B cell (primary cell): ENCODE measurements around the gene ATAT1. TPM values are rescaled to one million over a fixed set of nuclear protein-coding genes. Genes with fewer than 3 reads are reported as not detected.

Source experiments
- ATAC-seq: fragments of 200-7000 bp; cut with Tn5 transposase; one replicate; pipeline ENCODE4 v1.10.0; 2021; ENCODE audit warnings: low read depth, mild to moderate bottlenecking, moderate number of reproducible peaks, moderate library complexity
- CTCF ChIA-PET: fragments of 350-600 bp; sonication (Branson Sonifier 250); formaldehyde crosslinking; loops from one replicate; lab custom pipeline; 2021; ENCODE audit warnings: antibody characterized with exemption, inconsistent platforms; lab: Charles Lee
- POLR2A ChIA-PET: fragments of 350-600 bp; sonication (Branson Sonifier 250); formaldehyde crosslinking; loops from one replicate; lab custom pipeline; 2021; ENCODE audit warnings: antibody characterized with exemption; lab: Charles Lee
- DNase-seq: peaks from one replicate; pipeline ENCODE4 v3.0.0; 2013
- H2AFZ ChIP-seq: 2 replicates; pipeline ENCODE4 v1.6.1; 2012; ENCODE audit warnings: mild to moderate bottlenecking, low read depth, low read length; ENCODE audit not compliant: insufficient read depth, poor library complexity, severe bottlenecking
- H3K27ac ChIP-seq, 2 donors: 1 replicate in 1 of 2; 2 replicates in 1 of 2; pipeline ENCODE4 v1.5.1; 2012 to 2013; ENCODE audit warnings: low read length in 2 of 2, mild to moderate bottlenecking in 2 of 2, moderate library complexity in 1 of 2
- H3K27me3 ChIP-seq, 4 experiments: fragments of 200-600 bp in 1 of 4; sonication (generic) in 1 of 4; replicated peaks in 1 of 4; 1 replicate in 2 of 4; 2 replicates in 2 of 4; pipeline versions ENCODE4 v1.6.1 to v1.7.0; 2013 to 2016; ENCODE audit warnings: low read length in 3 of 4, mild to moderate bottlenecking in 2 of 4, mixed read lengths in 1 of 4, moderate library complexity in 1 of 4; ENCODE audit not compliant: insufficient read depth in 4 of 4, control insufficient read depth in 3 of 4; ENCODE audit errors: control extremely low read depth in 1 of 4
- H3K36me3 ChIP-seq, 2 experiments: replicated peaks in 1 of 2; 1 replicate in 1 of 2; 2 replicates in 1 of 2; pipeline versions ENCODE4 v1.6.1 to v1.7.1; 2013; ENCODE audit warnings: low read length in 1 of 2; ENCODE audit not compliant: insufficient read depth in 2 of 2, control insufficient read depth in 1 of 2; ENCODE audit errors: control extremely low read depth in 1 of 2, extremely low read depth in 1 of 2
- H3K4me1 ChIP-seq, 2 donors: fragments of 200-600 bp in 1 of 2; sonication (generic) in 1 of 2; 1 replicate in 1 of 2; 2 replicates in 1 of 2; pipeline versions ENCODE4 v1.5.1 to v1.6.1; 2013 to 2017; ENCODE audit warnings: low read length in 2 of 2; ENCODE audit not compliant: control insufficient read depth in 2 of 2, insufficient read depth in 2 of 2
- H3K4me2 ChIP-seq: replicated peaks from 2 replicates; pipeline ENCODE3; 2012; ENCODE audit warnings: mild to moderate bottlenecking, low read depth, low read length; ENCODE audit not compliant: poor library complexity, severe bottlenecking
- H3K4me3 ChIP-seq, 5 experiments: fragments of 200-600 bp in 1 of 5; sonication (generic) in 1 of 5; 1 replicate in 3 of 5; 2 replicates in 2 of 5; pipeline versions ENCODE4 v1.5.1 to v1.7.0; 2011 to 2016; ENCODE audit warnings: low read length in 4 of 5, mild to moderate bottlenecking in 4 of 5, low read depth in 2 of 5, control low read depth in 1 of 5, moderate library complexity in 1 of 5; ENCODE audit not compliant: insufficient read depth in 1 of 5; ENCODE audit errors: control extremely low read depth in 1 of 5, extremely low read depth in 1 of 5
- H3K79me2 ChIP-seq: fragments of 200-600 bp; sonication (generic); one replicate; pipeline ENCODE4 v1.6.0; 2016; ENCODE audit warnings: low read length; ENCODE audit not compliant: control insufficient read depth, insufficient read depth
- H3K9ac ChIP-seq: fragments of 200-600 bp; sonication (generic); 2 replicates; pipeline ENCODE4 v1.6.1; 2017; ENCODE audit warnings: mild to moderate bottlenecking, low read length, moderate library complexity
- H3K9me3 ChIP-seq, 3 donors: one replicate each; pipeline versions ENCODE4 v1.6.1 to v1.7.1; 2013; ENCODE audit warnings: low read length in 2 of 3; ENCODE audit not compliant: control insufficient read depth in 2 of 3, insufficient read depth in 1 of 3; ENCODE audit errors: control extremely low read depth in 1 of 3
- H4K20me1 ChIP-seq: 2 replicates; pipeline ENCODE4 v1.6.0; 2012; ENCODE audit warnings: mild to moderate bottlenecking, low read length; ENCODE audit not compliant: insufficient read depth, control insufficient read depth, poor library complexity, severe bottlenecking
- H3K27ac Mint-ChIP-seq: one replicate; pipeline ENCODE4 v1.8.0; 2021; ENCODE audit warnings: mixed read lengths
- H3K27me3 Mint-ChIP-seq: one replicate; pipeline ENCODE4 v1.8.0; 2021; ENCODE audit warnings: mixed read lengths
- H3K4me1 Mint-ChIP-seq: one replicate; pipeline ENCODE4 v1.8.0; 2021; ENCODE audit warnings: mixed read lengths
- H3K4me3 Mint-ChIP-seq: one replicate; pipeline ENCODE4 v1.8.0; 2021; ENCODE audit warnings: mixed read lengths
- H3K9me3 Mint-ChIP-seq: one replicate; pipeline ENCODE4 v1.8.0; 2022; ENCODE audit warnings: mixed read lengths; ENCODE audit not compliant: insufficient read depth
- EZH2 ChIP-seq: IDR thresholded peaks from 2 replicates; pipeline ENCODE4 v1.6.1; 2012; ENCODE audit warnings: borderline replicate concordance, low read depth, mild to moderate bottlenecking, moderate library complexity, low read length; ENCODE audit not compliant: insufficient read depth, poor library complexity, severe bottlenecking
- WGBS: methylation state at CpG from one replicate; pipeline ENCODE4 v1.1.5; 2013; ENCODE audit warnings: missing lambda C conversion rate; ENCODE audit not compliant: insufficient coverage; 5-methylcytosine and 5-hydroxymethylcytosine counted together
- intact Hi-C: fragments of 100-400 bp; cut with micrococcal nuclease; formaldehyde crosslinking; loops from one replicate; pipeline ENCODE4 v1.10.0; 2022
- polyA plus RNA-seq: library from polyadenylated mRNA; depleted of rRNA; stranded (reverse); fragments of >200 nt; gene quantifications from 2 replicates; pipeline ENCODE4 v1.2.3, GENCODE V29; 2012
- total RNA-seq, 2 donors: library from RNA; stranded (reverse); fragments of 120-200 nt in 1 of 2; gene quantifications; 1 replicate in 1 of 2; 2 replicates in 1 of 2; pipeline versions ENCODE4 v1.2.3 to v1.2.4, GENCODE V29; 2013 to 2022
- TF ChIP-seq, protein P1 (sequence below): fragments of 200-600 bp; IDR thresholded peaks from one replicate; pipeline ENCODE4 v1.8.0; 2022; ENCODE audit warnings: antibody characterized with exemption, mild to moderate bottlenecking

ATAT1 gene
- total and polyA plus RNA-seq, 2 donors (not counting 1 experiment from before 2014, with no cell fraction given) = 15.7 to 21.5 TPM

DNA sequence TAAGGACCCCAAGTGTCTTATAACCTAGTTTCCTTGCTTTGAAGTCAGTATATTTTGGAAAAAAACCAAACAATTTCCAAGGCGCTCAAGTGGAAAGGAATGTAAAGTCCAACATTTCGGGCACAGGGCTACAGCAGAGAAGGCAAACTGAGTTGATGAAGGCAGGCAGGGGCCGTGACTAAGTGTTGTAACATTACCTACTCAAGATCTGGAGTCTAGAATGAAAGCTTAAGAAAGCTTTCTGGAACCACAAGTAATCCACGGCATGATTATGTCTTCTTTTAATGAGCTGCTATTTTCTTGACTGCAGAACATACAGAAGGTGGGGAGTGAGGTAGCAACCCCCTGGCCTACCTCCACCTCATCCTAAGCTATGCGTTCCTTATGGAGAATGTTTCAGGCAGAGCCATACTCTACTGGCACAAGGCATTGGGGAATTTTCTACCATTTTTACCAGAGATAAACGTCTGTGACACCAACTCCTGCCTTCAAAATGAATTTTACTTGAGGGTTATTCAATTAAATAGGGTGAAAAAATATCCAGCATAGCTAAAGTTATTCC is 13.9 kb upstream of the ATAT1 start:
- Mint-ChIP-seq H3K4me3 (no peak overlapping the region), H3K27me3 (no peaks in the 10 kb centered on the region), H3K4me1 (peaks cover 61% of the 10 kb centered on the region), H3K27ac (peak overlapping the region; percentile 87), H3K9me3 (no peaks in the 10 kb centered on the region)
- CTCF ChIA-PET = interaction anchor here (1.1 to 4.8 kb wide), 11 partner anchors 12 to 131 kb away, joined by 3 to 41 read pairs (median 5); partner anchors contain the start of gene ABCF1
- Histone ChIP-seq H2AFZ (no peak overlapping the region), H3K9me3 (no peaks in the 10 kb centered on the region), H3K9ac (no peak overlapping the region), H3K27ac (peak overlapping the region; percentile 30 to 99), H3K36me3 (peaks cover 0 to 33% of the 10 kb centered on the region in 2 experiments), H3K79me2 (peaks cover 79% of the 10 kb centered on the region), H3K4me3 (no peak overlapping the region), H3K4me2 (no peak overlapping the region), H3K4me1 (peaks cover 33 to 35% of the 10 kb centered on the region in 2 donors), H4K20me1 (peaks cover 18% of the 10 kb centered on the region), H3K27me3 (no peaks in the 10 kb centered on the region)
- POLR2A ChIA-PET = interaction anchor here (1.5 to 4.0 kb wide), 3 partner anchors 14 to 104 kb away, joined by 3 to 22 read pairs (median 5); partner anchors contain the start of genes ATAT1, DHX16 and MDC1
- 81% methylated on average over 3 of the region's 6 CpGs for WGBS
- DNase-seq (no peak), ATAC-seq (no peak)
- TF ChIP-seq EZH2 = no peak
- TF ChIP-seq, protein P1, sequence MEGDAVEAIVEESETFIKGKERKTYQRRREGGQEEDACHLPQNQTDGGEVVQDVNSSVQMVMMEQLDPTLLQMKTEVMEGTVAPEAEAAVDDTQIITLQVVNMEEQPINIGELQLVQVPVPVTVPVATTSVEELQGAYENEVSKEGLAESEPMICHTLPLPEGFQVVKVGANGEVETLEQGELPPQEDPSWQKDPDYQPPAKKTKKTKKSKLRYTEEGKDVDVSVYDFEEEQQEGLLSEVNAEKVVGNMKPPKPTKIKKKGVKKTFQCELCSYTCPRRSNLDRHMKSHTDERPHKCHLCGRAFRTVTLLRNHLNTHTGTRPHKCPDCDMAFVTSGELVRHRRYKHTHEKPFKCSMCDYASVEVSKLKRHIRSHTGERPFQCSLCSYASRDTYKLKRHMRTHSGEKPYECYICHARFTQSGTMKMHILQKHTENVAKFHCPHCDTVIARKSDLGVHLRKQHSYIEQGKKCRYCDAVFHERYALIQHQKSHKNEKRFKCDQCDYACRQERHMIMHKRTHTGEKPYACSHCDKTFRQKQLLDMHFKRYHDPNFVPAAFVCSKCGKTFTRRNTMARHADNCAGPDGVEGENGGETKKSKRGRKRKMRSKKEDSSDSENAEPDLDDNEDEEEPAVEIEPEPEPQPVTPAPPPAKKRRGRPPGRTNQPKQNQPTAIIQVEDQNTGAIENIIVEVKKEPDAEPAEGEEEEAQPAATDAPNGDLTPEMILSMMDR = no peak
- intact Hi-C loops = loop anchor here (10.0 kb wide), 1 partner anchor 742 kb away; the partner anchor contains the start of gene HLA-B
